ENCODE results near the gene USE1. TPM values are rescaled to one million over a fixed set of nuclear protein-coding genes. Genes with fewer than 3 reads are reported as not detected.

Gene USE1
- total RNA-seq, 6 experiments from 2014 or later = 23.5 to 29.3 (median 25.7) TPM

GRCh38 chr19:17266975-17267788, 52.0 kb downstream of the USE1 start, which contains the start of gene BABAM1:
BABAM1 (plus strand) TSS chr19:17267443; CDS start chr19:17268807, 1,364 bp downstream.
- TF ChIP-seq CTCF (IDR thresholded peaks at IDR 0.05) = no peak
- Mint-ChIP-seq H3K36me3 (ENCODE audit: low read depth) (peaks cover 12% of the 10 kb centered on the region), H3K27ac (peak within 1 kb of the TSS; percentile 91), H3K9me3 (peaks cover 4% of the 10 kb centered on the region; the same call in 1 of the 2 replicates), H3K4me3 (peak within 1 kb of the TSS; percentile 96), H3K4me1 (ENCODE audit: low read depth) (peaks cover 15% of the 10 kb centered on the region), H3K27me3 (ENCODE audit: insufficient read depth) (peaks cover 4% of the 10 kb centered on the region)
- peak; percentile 100 for DNase-seq

GRCh38 chr19:17268754-17269153, 53.6 kb downstream of the USE1 start:
- Mint-ChIP-seq H3K9me3 (peaks cover 4% of the 10 kb centered on the region; the same call in 1 of the 2 replicates), H3K27ac (peak overlapping the region; percentile 91), H3K4me3 (peak overlapping the region; percentile 96), H3K36me3 (ENCODE audit: low read depth) (peaks cover 12% of the 10 kb centered on the region), H3K4me1 (ENCODE audit: low read depth) (peaks cover 15% of the 10 kb centered on the region), H3K27me3 (ENCODE audit: insufficient read depth) (peaks cover 4% of the 10 kb centered on the region)
- no peak for DNase-seq
- TF ChIP-seq CTCF (IDR thresholded peaks at IDR 0.05) = no peak

Other genes with a start within 250 kb of the USE1 start
- under 1 TPM in 5 of 6 experiments, not detected in 1; 0.11 to 0.20 (median 0.14) TPM for gene CPAMD8, start 188.5 kb upstream of the USE1 start, total RNA-seq (2021; fragmentation: NEBNext Ultra II Directional; extraction: Animal tissue kit (Norgen Biotek cat#: 25700))
- 10 to 100 TPM in 5 of 6 experiments, 1 to 10 TPM in 1; 7.6 to 13.2 (median 12.2) TPM for gene HAUS8, start 139.9 kb upstream of the USE1 start, total RNA-seq (2021; fragmentation: NEBNext Ultra II Directional; extraction: Animal tissue kit (Norgen Biotek cat#: 25700))
- 10 to 100 TPM; 81.2 to 89.0 (median 83.4) TPM for gene MYO9B, start 139.6 kb upstream of the USE1 start, total RNA-seq (2021; fragmentation: NEBNext Ultra II Directional; extraction: Animal tissue kit (Norgen Biotek cat#: 25700))
- 10 to 100 TPM; 13.0 to 20.3 (median 17.4) TPM for gene OCEL1, start 10.9 kb downstream of the USE1 start, total RNA-seq (2021; fragmentation: NEBNext Ultra II Directional; extraction: Animal tissue kit (Norgen Biotek cat#: 25700))
- 10 to 100 TPM; 46.1 to 61.9 (median 49.3) TPM for gene NR2F6, start 30.6 kb downstream of the USE1 start, total RNA-seq (2021; fragmentation: NEBNext Ultra II Directional; extraction: Animal tissue kit (Norgen Biotek cat#: 25700))
- not detected for gene USHBP1, start 49.4 kb downstream of the USE1 start, total RNA-seq (2021; fragmentation: NEBNext Ultra II Directional; extraction: Animal tissue kit (Norgen Biotek cat#: 25700))
- 100 to 1,000 TPM; 105 to 128 (median 120) TPM for gene BABAM1, start 52.1 kb downstream of the USE1 start, total RNA-seq (2021; fragmentation: NEBNext Ultra II Directional; extraction: Animal tissue kit (Norgen Biotek cat#: 25700))
- under 1 TPM; 0.28 to 0.57 (median 0.43) TPM for gene ANKLE1, start 66.5 kb downstream of the USE1 start, total RNA-seq (2021; fragmentation: NEBNext Ultra II Directional; extraction: Animal tissue kit (Norgen Biotek cat#: 25700))
- gene ABHD8, start 88.1 kb downstream of the USE1 start, total RNA-seq (2021; fragmentation: NEBNext Ultra II Directional; extraction: Animal tissue kit (Norgen Biotek cat#: 25700)) = 1 to 10 TPM; 6.7 to 9.9 (median 8.9) TPM
- 10 to 100 TPM; 43.1 to 56.7 (median 50.4) TPM for gene MRPL34, start 90.5 kb downstream of the USE1 start, total RNA-seq (2021; fragmentation: NEBNext Ultra II Directional; extraction: Animal tissue kit (Norgen Biotek cat#: 25700))
- gene DDA1, start 94.2 kb downstream of the USE1 start, total RNA-seq (2021; fragmentation: NEBNext Ultra II Directional; extraction: Animal tissue kit (Norgen Biotek cat#: 25700)) = 10 to 100 TPM; 77.1 to 92.5 (median 83.4) TPM
- 1 to 10 TPM; 4.4 to 6.0 (median 5.0) TPM for gene ANO8, start 119.5 kb downstream of the USE1 start, total RNA-seq (2021; fragmentation: NEBNext Ultra II Directional; extraction: Animal tissue kit (Norgen Biotek cat#: 25700))
- gene GTPBP3, start 122.2 kb downstream of the USE1 start, total RNA-seq (2021; fragmentation: NEBNext Ultra II Directional; extraction: Animal tissue kit (Norgen Biotek cat#: 25700)) = 10 to 100 TPM in 5 of 6 experiments, 1 to 10 TPM in 1; 9.2 to 14.7 (median 13.0) TPM
- gene PLVAP, start 162.0 kb downstream of the USE1 start, total RNA-seq (2021; fragmentation: NEBNext Ultra II Directional; extraction: Animal tissue kit (Norgen Biotek cat#: 25700)) = not detected
- not detected for gene CCDC194, start 178.8 kb downstream of the USE1 start, total RNA-seq (2021; fragmentation: NEBNext Ultra II Directional; extraction: Animal tissue kit (Norgen Biotek cat#: 25700))
- under 1 TPM in 3 of 6 experiments, not detected in 3; 0.21 to 0.59 (median 0.34) TPM for gene BST2, start 190.3 kb downstream of the USE1 start, total RNA-seq (2021; fragmentation: NEBNext Ultra II Directional; extraction: Animal tissue kit (Norgen Biotek cat#: 25700))
- 10 to 100 TPM; 45.2 to 49.2 (median 47.2) TPM for gene MVB12A, start 204.7 kb downstream of the USE1 start, total RNA-seq (2021; fragmentation: NEBNext Ultra II Directional; extraction: Animal tissue kit (Norgen Biotek cat#: 25700))
- gene TMEM221, start 233.3 kb downstream of the USE1 start, total RNA-seq (2021; fragmentation: NEBNext Ultra II Directional; extraction: Animal tissue kit (Norgen Biotek cat#: 25700)) = not detected
- gene NXNL1, start 245.6 kb downstream of the USE1 start, total RNA-seq (2021; fragmentation: NEBNext Ultra II Directional; extraction: Animal tissue kit (Norgen Biotek cat#: 25700)) = not detected

Data from HFFc6 (cell line).